ENCODE results near the gene PDZRN3.

PDZRN3 gene

DNA sequence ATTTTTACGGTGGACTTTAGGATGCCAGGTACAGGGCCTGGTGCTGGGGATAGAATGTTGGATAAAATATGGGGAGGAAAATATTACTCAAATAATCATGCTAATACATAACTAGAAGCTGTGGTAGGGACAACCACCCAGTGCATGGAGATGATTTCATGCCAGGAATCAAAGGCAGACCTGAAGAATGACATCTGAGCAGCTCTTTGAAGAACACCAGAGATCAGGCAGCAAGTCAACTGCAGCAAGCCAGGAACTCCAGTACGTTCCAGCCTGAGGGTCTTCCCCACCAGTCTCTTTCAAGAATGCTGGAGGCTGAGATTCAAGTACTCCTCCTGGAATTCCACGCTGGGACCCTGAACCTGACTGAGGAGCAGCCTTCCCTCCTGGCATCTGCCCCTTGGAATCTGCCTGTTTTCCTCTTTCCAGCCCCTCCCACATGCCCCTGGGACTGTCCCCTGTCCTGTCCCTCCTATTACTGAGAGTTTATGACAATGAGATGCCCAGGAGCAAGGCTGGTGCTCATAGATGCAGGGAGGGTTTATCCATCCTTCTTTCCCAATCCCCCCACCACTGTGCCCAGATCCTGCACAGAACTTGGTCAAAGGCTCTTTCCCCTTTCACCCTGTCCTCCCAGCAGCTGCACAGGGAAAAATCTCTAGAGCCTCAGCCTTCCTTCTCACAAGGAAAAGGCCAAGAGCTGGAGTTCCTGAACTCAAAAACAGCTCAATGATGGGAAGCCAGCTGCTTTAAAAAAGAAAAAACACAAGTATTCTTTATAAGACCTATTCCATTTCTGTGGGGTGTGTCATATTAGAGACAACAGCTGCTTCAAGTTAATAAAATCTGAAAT, 68.0 kb downstream of the PDZRN3 start:
- no peak for DNase-seq (ENCODE audit: low spot score)

GRCh38 chr3:73555076-73555475, 69.7 kb downstream of the PDZRN3 start:
- no peak for DNase-seq (ENCODE audit: low spot score)

GRCh38 chr3:73552700-73553099, 72.0 kb downstream of the PDZRN3 start:
- DNase-seq (ENCODE audit: low spot score) = no peak

DNA sequence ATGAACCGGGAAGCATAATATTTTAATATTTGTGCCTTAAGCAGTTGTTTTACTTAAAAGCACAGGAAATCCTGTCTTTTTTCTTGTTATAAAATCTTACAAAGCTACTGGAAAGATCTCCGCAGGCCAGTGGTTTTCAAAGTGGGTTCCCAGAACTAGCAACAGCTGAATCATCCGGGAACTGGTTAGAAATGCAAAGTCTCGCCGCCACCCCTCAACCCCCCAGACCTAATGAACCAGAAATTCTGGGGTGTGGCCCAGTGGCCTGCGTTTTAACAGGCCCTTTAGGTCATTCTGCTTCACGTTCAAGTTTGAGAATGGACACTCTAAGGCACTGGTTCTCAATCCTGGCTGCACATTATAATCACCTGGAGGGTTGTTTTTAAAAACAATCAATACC, 74.7 kb downstream of the PDZRN3 start:
- no peak for DNase-seq (ENCODE audit: low spot score)

DNA sequence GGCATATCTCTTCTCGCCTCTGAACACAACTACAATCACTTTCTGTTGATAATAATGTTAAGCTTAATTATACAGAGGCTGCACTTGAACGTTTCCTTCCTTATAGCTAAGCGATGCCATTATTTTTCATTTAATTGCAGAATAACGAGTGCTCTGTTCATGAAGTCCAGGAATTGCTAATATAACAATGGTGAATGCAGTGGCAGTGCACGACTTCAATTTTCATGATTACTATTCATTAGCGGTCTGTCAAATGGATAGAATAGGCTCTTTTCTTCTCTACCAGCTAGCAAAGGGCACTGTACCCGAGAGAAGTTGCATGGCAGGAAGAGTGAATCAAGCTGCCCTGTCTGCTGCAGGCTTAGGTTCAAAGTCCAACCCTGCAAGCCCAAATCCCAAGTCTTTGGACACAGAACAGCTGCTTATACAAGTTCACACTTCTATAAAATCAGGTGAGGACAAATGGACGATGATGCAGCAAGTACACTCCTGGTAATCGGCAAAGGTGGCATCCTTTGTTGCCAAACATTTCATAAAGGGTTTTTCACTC, 75.6 kb downstream of the PDZRN3 start:
- peak; percentile 26 for DNase-seq (ENCODE audit: low spot score)

GRCh38 chr3:73548436-73548835, 76.3 kb downstream of the PDZRN3 start:
- no peak for DNase-seq (ENCODE audit: low spot score)

GRCh38 chr3:73547427-73548248, 77.1 kb downstream of the PDZRN3 start:
- peak; percentile 29 for DNase-seq (ENCODE audit: low spot score)

DNA sequence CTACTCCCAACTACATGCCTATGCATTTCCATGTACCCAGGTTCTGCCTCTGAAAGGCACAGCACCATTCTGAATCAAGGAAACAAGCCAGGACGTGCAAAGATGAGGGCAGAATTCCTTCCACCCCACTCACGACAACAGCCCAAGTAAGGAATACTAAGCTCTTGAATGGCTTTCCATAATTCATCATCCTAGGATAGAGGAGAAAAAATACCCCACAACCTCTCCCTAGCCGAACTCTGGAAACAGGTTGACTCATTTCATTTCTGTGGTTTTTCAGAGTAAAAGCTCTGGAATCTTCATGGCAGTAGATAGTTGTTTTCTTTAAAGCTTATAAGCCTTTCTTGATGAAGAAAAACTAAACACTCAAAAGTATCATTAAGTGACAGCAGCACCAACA, 77.8 kb downstream of the PDZRN3 start:
- no peak for DNase-seq (ENCODE audit: low spot score)

- DNase-seq (ENCODE audit: low spot score) = no peak
Observed at GRCh38 chr3:73543412-73543811, 81.3 kb downstream of the PDZRN3 start.

DNA sequence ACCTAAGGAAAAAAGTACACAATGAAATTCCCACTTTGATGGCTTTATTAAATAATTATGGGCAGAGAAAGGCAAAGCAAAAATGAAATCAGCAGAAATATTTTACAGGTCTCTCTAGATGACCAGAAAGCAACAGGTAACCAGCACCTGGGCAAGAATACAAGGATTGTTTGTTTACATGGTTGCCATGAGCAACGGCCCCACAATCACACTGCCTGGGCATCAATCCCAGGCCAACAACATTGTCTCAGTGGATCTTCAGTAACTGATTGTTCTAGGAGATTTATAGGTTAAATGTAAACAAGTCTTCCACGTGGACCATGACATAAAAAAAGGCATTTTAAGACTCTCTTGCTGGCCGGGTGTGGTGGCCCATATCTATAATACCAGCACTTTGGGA, 82.6 kb downstream of the PDZRN3 start:
- no peak for DNase-seq (ENCODE audit: low spot score)

- DNase-seq (ENCODE audit: low spot score) = no peak
Observed at GRCh38 chr3:73540969-73541740, 83.6 kb downstream of the PDZRN3 start.

GRCh38 chr3:73538486-73538885, 86.3 kb downstream of the PDZRN3 start:
- no peak for DNase-seq (ENCODE audit: low spot score)

GRCh38 chr3:73536952-73537351, 87.8 kb downstream of the PDZRN3 start:
- no peak for DNase-seq (ENCODE audit: low spot score)

GRCh38 chr3:73536336-73536895, 88.3 kb downstream of the PDZRN3 start:
- DNase-seq (ENCODE audit: low spot score) = no peak

DNA sequence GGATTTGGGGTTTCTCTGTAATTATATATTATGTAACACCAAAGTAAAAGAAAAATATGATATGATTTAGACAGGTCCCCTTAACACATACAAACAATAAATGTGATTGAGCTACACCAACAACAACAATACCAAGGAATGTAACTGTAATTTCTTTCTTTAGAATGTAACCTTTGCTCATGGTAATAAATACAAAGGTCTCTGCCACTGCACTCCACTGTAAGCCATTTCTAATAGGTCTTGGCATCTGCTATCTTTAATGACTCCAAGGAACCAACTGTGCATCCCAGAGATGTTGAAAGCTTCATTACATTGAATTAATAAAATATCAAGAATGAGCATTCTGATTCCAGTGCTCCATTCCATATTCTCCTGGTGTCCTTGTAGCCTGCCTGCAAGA, 88.8 kb downstream of the PDZRN3 start:
- no peak for DNase-seq (ENCODE audit: low spot score)

GRCh38 chr3:73535137-73535536, 89.6 kb downstream of the PDZRN3 start:
- no peak for DNase-seq (ENCODE audit: low spot score)

DNA sequence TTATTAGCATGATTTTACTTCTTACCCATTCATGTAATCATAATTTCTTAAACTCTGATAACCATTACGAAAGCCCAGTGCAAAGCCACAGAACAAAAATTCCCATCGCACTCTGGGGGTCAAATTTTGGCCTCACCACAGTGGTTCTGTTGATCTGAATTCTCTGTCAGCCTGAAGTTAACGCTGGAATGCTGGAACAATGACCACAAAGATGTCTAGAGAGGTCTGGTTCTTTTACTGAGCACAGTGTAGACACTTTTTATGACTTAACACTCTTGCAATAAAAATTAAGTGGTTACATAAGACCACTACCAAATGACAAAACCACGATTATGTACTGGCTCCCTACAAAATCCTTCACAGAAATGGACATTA, 94.7 kb downstream of the PDZRN3 start:
- no peak for DNase-seq (ENCODE audit: low spot score)

DNA sequence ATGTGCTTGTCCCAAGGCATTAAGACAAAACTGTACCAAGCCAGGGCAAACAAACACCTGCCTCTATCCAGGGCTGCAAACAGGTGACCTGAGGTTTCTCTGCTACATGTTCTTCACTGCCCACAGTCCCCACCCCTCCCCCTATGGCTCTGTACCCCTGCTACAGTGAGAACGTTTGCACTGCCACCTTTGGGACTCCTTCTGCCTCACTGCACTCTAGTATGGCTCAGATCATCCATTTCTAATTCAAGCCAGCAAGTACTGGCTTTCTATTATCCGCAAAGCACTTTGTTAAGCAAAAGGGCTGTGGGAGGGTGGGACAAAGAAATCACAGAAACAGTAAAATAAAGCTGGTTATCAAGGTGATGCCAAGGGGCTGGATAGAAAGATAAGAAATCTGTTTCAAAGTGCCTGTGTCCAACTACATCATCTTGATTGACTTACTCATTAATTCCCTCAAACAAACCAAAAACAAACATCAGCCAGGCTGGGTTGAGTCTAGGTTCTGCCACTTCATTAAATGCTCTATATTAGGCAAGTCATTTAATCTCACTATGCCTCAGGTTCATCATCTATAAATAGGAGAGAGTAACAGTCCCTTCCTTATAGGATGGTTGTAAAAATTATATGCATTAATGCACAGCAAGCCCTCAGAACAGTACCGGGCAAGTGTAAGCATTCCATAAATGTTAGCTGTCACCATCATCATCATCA, 95.3 kb downstream of the PDZRN3 start:
- no peak for DNase-seq (ENCODE audit: low spot score)

- no peak for DNase-seq (ENCODE audit: low spot score)
Observed at GRCh38 chr3:73525591-73525990, 99.2 kb downstream of the PDZRN3 start.

GRCh38 chr3:73523661-73524060, 101.1 kb downstream of the PDZRN3 start:
- peak; percentile 50 for DNase-seq (ENCODE audit: low spot score)

- no peak for DNase-seq (ENCODE audit: low spot score)
Observed at GRCh38 chr3:73521734-73522336, 102.9 kb downstream of the PDZRN3 start.

All from pons (tissue), 1 donor.